Measurements from ENCODE around the gene PGA4.
A peak's percentile ranks its signal among the peaks of the same experiment; 100 is the strongest.

The PGA4 gene

DNA sequence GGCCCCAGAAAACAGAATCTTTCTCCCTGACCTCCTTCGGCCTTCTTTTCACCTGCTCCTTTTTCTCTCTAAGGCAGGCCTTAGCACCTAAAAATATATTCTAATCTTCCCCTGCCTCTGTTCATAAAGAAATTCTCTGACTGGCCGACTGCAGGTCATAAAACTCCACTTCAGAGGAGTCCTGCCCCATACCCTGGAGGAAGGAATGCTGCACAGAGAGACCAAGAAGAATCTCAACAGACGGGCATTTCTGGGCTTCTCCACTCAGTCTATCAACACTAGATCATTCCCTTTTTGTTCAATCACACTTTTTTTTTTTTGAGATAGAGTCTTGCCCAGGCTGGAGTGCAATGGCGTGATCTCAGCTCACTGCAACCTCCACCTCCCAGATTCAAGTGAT is 38.5 kb upstream of the PGA4 start:
- no peak for TF ChIP-seq CTCF (IDR thresholded peaks at IDR 0.05)

GRCh38 chr11:61186504-61186903 is 35.6 kb upstream of the PGA4 start:
- TF ChIP-seq CTCF (IDR thresholded peaks at IDR 0.05): no peak

DNA sequence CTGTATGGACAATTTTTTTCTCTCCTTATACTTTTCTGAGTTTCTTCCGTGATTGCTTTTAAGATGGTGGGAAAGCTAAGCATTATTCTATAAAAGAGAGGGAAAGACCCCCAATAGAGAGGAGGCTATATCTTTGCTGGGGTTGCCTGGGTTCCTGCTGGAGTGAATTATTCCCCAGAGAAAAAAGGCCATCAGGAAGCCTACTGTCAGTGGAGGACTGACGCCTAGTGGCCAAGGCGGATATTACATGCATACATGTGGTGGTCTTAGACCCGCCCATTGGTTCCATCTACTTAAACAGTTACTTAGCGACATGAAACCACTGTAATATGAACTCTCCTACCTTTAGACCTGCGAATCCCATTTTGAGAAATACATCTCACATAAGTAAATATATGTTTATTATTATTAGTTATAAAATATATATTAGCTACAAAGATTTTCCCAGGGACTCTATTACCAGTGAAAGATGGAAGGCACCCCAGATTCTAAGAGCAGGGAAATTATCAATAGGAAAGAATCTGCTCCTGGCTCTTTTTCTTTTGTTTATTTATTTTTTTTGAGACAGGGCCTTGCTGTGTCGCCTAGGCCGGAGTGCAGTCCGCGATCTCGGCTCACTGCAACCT is 34.5 kb upstream of the PGA4 start:
- TF ChIP-seq CTCF (IDR thresholded peaks at IDR 0.05): peak; percentile 87

- no peak for TF ChIP-seq CTCF (IDR thresholded peaks at IDR 0.05)
Measured at GRCh38 chr11:61189933-61190332, 32.2 kb upstream of the PGA4 start.

DNA sequence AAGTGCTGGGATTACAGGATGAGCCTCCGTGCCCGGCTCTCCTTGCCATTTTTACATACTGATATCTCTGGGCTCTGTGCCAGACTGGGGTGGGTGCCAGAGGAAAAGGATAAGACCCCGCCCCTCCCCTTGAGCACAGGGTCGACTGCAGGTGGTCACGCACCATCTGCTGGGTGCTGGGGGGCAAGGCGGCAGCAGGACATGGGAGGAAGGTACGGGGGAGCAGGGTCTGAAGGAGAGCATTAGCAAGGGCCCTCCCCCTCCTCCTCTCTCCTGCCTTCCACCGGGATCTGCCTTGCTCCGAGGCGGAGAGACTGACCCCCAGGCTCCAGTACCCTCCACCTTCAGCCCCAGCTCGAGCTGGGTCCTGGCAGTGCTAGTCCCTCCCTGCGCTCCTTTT is 28.6 kb upstream of the PGA4 start:
- no peak for TF ChIP-seq CTCF (IDR thresholded peaks at IDR 0.05)

DNA sequence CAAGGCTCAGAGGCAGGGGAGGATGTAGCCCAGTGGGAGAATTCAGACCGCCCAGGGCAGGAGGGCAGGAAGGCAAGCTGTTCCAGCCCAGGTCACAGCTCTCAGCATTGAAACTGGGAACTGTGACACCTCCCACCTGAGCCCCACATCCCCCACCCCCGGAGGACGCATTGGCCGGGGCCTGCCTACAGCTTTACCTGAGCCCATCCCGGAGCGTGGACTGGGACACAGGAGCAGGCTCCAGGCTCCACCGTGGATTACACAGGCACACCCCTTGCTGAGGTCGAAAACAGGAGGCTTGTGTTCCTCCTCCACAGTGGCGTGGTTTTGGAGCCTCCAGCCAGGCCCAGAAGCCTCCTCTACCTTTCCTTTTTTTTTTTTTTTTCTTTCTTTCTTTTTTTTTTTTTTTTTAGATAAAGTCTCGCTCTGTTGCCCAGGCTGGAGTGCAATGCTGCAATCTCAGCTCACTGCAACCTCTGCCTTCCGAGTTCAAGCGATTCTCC is 27.9 kb upstream of the PGA4 start:
- TF ChIP-seq CTCF (IDR thresholded peaks at IDR 0.05): no peak

DNA sequence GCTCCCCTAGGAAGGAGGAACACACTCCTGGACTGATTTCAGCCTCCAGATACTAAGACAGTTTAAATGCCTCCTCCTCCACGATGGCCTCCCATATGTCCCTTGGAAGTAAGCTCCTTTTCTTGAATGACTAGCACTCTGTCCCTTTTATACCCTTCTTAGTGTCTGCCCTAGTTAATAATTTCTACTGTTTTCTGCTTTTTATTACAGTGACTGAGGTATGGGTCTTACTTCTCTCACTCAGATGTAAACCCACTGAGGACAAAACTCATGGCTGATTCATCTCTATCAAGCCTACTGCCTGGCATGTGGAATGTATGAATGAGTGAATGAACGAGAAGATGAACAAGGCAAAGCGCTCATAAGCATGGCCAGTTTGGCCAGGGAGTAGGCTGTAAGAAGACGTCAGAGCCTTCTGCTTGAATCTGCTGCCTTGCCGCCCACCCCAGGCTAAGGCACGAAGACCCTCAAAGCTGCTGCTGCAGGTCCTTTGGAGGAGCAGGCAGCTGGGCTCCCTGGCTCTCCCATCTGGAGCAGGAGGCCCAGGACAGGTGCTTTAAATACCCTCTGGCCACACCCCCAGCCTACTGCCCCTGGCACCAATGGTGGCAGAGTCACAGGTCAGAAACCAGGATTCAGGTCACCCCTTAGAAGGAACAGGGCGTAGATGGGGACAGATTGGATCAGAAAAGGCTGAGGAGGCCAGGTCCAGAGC is 27.0 kb upstream of the PGA4 start:
- TF ChIP-seq CTCF (IDR thresholded peaks at IDR 0.05): no peak

Data from LNCAP (cell line).